Mesothelial cell of epicardium (in vitro differentiated cells): Measurements from ENCODE around the gene NAGLU. TPM values are rescaled to one million over a fixed set of nuclear protein-coding genes. Genes with fewer than 3 reads are reported as not detected.
"Not testable (repeated sequence)": the region's sequence is repeated elsewhere in the genome, so short reads cannot be mapped to it uniquely, and the experiment has no call there.

Experiments
- DNase-seq, 2 experiments: peaks; one replicate each; pipeline ENCODE4 v3.0.0; 2021; ENCODE audit warnings: low spot score in 2 of 2; ENCODE audit not compliant: unreplicated experiment in 2 of 2
- H3K27ac Mint-ChIP-seq: 2 replicates; pipeline ENCODE4 v1.8.0; 2021; ENCODE audit warnings: mixed read lengths
- H3K27me3 Mint-ChIP-seq: 2 replicates; pipeline ENCODE4 v1.8.0; 2021; ENCODE audit warnings: low read depth, mixed read lengths
- H3K36me3 Mint-ChIP-seq: 2 replicates; pipeline ENCODE4 v1.8.0; 2021; ENCODE audit warnings: mixed read lengths
- H3K4me1 Mint-ChIP-seq: 2 replicates; pipeline ENCODE4 v1.8.0; 2021; ENCODE audit warnings: mixed read lengths
- H3K4me3 Mint-ChIP-seq: 2 replicates; pipeline ENCODE4 v1.8.0; 2021; ENCODE audit warnings: mild to moderate bottlenecking, moderate library complexity, mixed read lengths
- H3K9me3 Mint-ChIP-seq: 2 replicates; pipeline ENCODE4 v1.8.0; 2021; ENCODE audit warnings: mixed read lengths
- CTCF ChIP-seq: fragments of 200-600 bp; sonication (generic); IDR thresholded peaks from one replicate; pipeline ENCODE4 v1.5.0; 2021; ENCODE audit warnings: antibody characterized with exemption; ENCODE audit not compliant: unreplicated experiment
- total RNA-seq: library from RNA; stranded (reverse); gene quantifications from 3 replicates; pipeline ENCODE4 v1.2.1, GENCODE V29; 2021

NAGLU gene
- total RNA-seq, 1 donor from 2014 or later: 31.9 TPM

DNA sequence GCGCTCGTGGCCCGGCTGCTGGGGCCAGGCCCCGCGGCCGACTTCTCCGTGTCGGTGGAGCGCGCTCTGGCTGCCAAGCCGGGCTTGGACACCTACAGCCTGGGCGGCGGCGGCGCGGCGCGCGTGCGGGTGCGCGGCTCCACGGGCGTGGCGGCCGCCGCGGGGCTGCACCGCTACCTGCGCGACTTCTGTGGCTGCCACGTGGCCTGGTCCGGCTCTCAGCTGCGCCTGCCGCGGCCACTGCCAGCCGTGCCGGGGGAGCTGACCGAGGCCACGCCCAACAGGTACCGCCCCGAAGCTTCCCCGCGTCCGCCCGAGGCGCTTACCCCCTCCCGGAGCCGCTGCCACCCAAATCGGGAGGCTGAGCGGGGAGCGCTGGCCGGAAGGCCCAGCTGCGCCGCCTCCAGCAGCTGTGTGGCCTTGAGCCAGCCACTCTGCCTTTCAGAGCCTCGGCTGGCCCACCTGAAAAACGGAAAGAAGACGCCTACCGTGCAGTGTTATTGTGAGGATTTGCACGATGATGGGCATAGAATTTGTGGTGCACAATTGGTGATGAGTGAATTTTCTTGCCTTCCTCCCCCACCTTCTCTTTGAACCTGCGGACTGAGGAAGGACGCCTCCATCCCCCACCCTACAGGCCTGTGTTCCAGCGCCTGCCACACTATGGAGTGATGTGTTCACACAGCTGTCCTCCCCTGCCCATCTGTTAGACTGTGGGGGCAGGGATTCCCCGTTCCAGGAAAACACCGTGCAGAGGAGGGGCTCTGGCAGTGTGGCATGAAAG lies 523 bp downstream of the NAGLU start:
- peak; percentile 60 to 78 for DNase-seq
- Mint-ChIP-seq H3K9me3 (no peaks in the 10 kb centered on the region), H3K4me3 (peak overlapping the region; percentile 77), H3K4me1 (peaks cover 25% of the 10 kb centered on the region), H3K36me3 (peaks cover 18% of the 10 kb centered on the region), H3K27me3 (no peaks in the 10 kb centered on the region), H3K27ac (peak overlapping the region; percentile 82)
- TF ChIP-seq CTCF: no peak

DNA sequence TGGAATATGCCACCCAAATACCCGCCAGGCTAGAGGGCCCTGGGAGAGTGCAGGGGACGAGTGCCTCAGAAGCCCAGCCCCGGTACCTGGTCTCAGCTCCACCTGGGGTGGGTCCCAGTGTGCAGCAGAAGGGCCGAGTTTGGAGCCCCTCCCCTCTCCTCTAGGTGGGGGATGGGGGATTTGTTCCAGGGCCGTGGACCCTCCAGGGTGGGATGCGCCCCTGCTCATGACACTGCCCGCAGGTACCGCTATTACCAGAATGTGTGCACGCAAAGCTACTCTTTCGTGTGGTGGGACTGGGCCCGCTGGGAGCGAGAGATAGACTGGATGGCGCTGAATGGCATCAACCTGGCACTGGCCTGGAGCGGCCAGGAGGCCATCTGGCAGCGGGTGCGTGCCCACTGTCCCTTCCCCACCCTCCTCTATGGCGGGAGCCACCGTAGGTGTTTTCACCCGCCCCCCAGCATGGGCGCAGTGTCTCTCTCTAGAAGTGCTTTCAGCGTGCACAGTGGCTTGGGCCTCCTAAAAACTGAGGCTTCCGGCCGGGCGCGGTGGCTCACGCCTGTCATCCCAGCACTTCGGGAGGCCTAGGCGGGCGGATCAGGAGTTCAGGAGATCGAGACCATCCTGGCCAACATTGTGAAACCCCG lies 1.2 kb downstream of the NAGLU start:
- H3K4me1 Mint-ChIP-seq: peaks cover 22% of the 10 kb centered on the region
- no peak for TF ChIP-seq CTCF
- H3K27ac Mint-ChIP-seq: no peak overlapping the region
- no peaks in the 10 kb centered on the region for H3K9me3 Mint-ChIP-seq
- peak overlapping the region; percentile 77 for H3K4me3 Mint-ChIP-seq
- no peak for DNase-seq
- H3K27me3 Mint-ChIP-seq: no peaks in the 10 kb centered on the region
- H3K36me3 Mint-ChIP-seq: peaks cover 19% of the 10 kb centered on the region

DNA sequence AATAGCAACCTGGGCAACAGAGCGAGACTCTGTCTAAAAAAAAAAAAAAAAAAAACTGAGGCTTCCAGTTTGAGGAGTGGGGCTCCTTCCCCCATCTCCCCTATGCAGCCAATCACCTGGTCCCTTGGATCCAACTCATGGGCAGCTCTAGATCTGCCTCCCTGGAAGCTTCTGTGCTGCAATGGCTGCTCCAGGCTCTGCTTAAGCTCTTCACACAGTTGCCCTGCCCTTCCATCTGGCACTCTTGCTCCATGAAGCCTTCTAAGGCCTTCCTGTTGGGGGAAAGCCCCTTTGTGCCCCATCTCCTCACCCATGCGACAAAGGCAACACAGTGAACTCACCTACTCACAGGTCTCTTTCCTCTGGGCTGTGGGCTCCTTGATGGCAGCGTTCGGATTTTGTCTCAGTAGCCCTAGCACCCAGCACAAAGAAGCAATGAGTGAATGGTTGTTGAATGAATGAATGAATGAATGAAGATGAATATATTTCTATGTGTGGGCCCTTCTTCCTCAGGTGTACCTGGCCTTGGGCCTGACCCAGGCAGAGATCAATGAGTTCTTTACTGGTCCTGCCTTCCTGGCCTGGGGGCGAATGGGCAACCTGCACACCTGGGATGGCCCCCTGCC lies 1.9 kb downstream of the NAGLU start:
- H3K4me3 Mint-ChIP-seq: peak overlapping the region; percentile 59
- peaks cover 22% of the 10 kb centered on the region for H3K4me1 Mint-ChIP-seq
- no peaks in the 10 kb centered on the region for H3K27me3 Mint-ChIP-seq
- DNase-seq: no peak
- H3K9me3 Mint-ChIP-seq: no peaks in the 10 kb centered on the region
- peaks cover 19% of the 10 kb centered on the region for H3K36me3 Mint-ChIP-seq
- TF ChIP-seq CTCF: no peak
- H3K27ac Mint-ChIP-seq: peak overlapping the region; percentile 54

DNA sequence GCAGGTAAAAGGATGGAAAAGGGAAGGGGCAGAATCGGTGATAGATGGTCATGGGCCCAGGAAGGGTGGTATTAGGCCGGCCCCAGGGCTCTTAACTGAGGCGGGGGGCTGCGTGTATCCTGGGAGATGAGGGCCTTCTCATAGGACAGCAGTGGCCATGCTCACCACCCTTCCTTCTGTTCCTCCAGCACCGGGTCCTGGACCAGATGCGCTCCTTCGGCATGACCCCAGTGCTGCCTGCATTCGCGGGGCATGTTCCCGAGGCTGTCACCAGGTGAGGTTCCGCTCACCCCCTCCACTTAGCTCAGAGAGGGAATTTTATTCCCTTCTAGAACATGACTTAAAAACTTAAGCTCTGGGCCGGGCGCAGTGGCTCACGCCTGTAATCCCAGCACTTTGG lies 2.4 kb downstream of the NAGLU start:
- H3K9me3 Mint-ChIP-seq: no peaks in the 10 kb centered on the region
- H3K27ac Mint-ChIP-seq: no peak overlapping the region
- no peak for DNase-seq
- peak overlapping the region; percentile 59 for H3K4me3 Mint-ChIP-seq
- TF ChIP-seq CTCF: no peak
- peaks cover 20% of the 10 kb centered on the region for H3K4me1 Mint-ChIP-seq
- peaks cover 19% of the 10 kb centered on the region for H3K36me3 Mint-ChIP-seq
- no peaks in the 10 kb centered on the region for H3K27me3 Mint-ChIP-seq

- H3K27me3 Mint-ChIP-seq, DNase-seq, H3K9me3 Mint-ChIP-seq, H3K27ac Mint-ChIP-seq, H3K4me3 Mint-ChIP-seq: not testable (repeated sequence)
- Mint-ChIP-seq H3K36me3 (peaks cover 22% of the 10 kb centered on the region), H3K4me1 (peaks cover 14% of the 10 kb centered on the region)
Observed at GRCh38 chr17:42540558-42540957, 4.5 kb downstream of the NAGLU start.
